Adrenal gland (tissue), 12 donors: ENCODE measurements around the gene MARCHF10. TPM values are rescaled to one million over a fixed set of nuclear protein-coding genes. Genes with fewer than 3 reads are reported as not detected.

Source experiments
- DNase-seq, 7 donors: peaks; one replicate each; pipeline ENCODE4 v3.0.0-alpha.2; 2019 to 2020
- H3K27ac ChIP-seq, 5 donors: fragments of 200-600 bp; sonication (generic) in 4 of 5; 1 replicate in 3 of 5; 2 replicates in 2 of 5; pipeline versions ENCODE4 v1.5.1 to v1.8.0; 2016 to 2020; ENCODE audit warnings: mild to moderate bottlenecking in 1 of 5
- H3K27me3 ChIP-seq: fragments of 200-600 bp; 2 replicates; pipeline ENCODE4 v1.8.0; 2021
- H3K36me3 ChIP-seq, 2 donors: fragments of 200-600 bp; replicated peaks in 1 of 2; 1 replicate in 1 of 2; 2 replicates in 1 of 2; pipeline versions ENCODE4 v1.5.1 to v1.8.0; 2018 to 2022
- H3K4me1 ChIP-seq, 2 donors: fragments of 200-600 bp; replicated peaks in 1 of 2; 1 replicate in 1 of 2; 2 replicates in 1 of 2; pipeline versions ENCODE4 v1.5.1 to v1.8.0; 2018 to 2021
- H3K4me3 ChIP-seq, 4 donors: fragments of 200-600 bp; sonication (generic) in 3 of 4; one replicate each; pipeline ENCODE4 v1.5.1; 2016 to 2018
- H3K9me3 ChIP-seq, 3 donors: fragments of 200-600 bp; sonication (generic) in 1 of 3; replicated peaks in 1 of 3; 1 replicate in 2 of 3; 2 replicates in 1 of 3; pipeline versions ENCODE4 v1.5.1 to v1.8.0; 2016 to 2021
- POLR2A ChIP-seq, 2 donors: fragments of 450-650 bp; IDR thresholded peaks; one replicate each; pipeline ENCODE4 v1.6.1; 2017; ENCODE audit warnings: antibody characterized with exemption in 2 of 2, mild to moderate bottlenecking in 2 of 2, moderate library complexity in 1 of 2
- WGBS, 4 donors: extraction: QIAGEN DNeasy Blood & Tissue Kit in 2 of 4; methylation state at CpG; one replicate each; pipeline versions ENCODE4 v1.1.5 to v1.1.7; 2013 to 2017; 5-methylcytosine and 5-hydroxymethylcytosine counted together
- intact Hi-C, 2 donors: fragments of 100-400 bp; cut with DNase I; formaldehyde crosslinking; loops; one replicate each; pipeline versions ENCODE4 v1.14.1 to v1.15.0; 2022 to 2023
- polyA plus RNA-seq, 3 donors: library from polyadenylated mRNA; stranded (reverse); fragments of 200-250 nt in 2 of 3; fragments of 350-450 nt in 1 of 3; fragmentation: Illumina TruSeq in 1 of 3; extraction: RNeasy Lipid Tissue Mini Kit (QIAGEN cat#74804) in 1 of 3; gene quantifications; one replicate each; pipeline ENCODE4 v1.2.3, GENCODE V29; 2013 to 2014
- total RNA-seq, 9 donors: library from RNA; depleted of rRNA in 4 of 9; stranded (reverse); fragments of >200 nt in 4 of 9; fragments of 120-200 nt in 1 of 9; fragmentation: NEBNext Ultra II Directional in 1 of 9; extraction: Animal tissue kit (Norgen Biotek cat#: 25700) in 1 of 9; gene quantifications; one replicate each; pipeline versions ENCODE4 v1.1.0 to v1.2.4, GENCODE V29; 2013 to 2023
- TF ChIP-seq, protein P1 (sequence below), 6 experiments: fragments of 450-650 bp in 4 of 6; fragments of 200-600 bp in 2 of 6; sonication (generic) in 1 of 6; IDR thresholded peaks; 1 replicate in 5 of 6; 2 replicates in 1 of 6; pipeline versions ENCODE4 v1.5.1 to v1.8.0; 2016 to 2021; ENCODE audit warnings: antibody characterized with exemption in 6 of 6, mild to moderate bottlenecking in 2 of 6, moderate library complexity in 1 of 6
- donor health status: healthy with polysubstance abuse.
- donor health status: Bipolar disorder and iron deficiency.
- donor health status: DM: yes; HTN: yes; CAD: no.
- donor health status: DM: no; HTN: no; CAD: no.
- donor health status: DM: no; HTN: no; CAD: no.
- donor health status: DM: yes; HTN: yes; CAD: no.

MARCHF10 gene
- total and polyA plus RNA-seq, 12 donors = 0.31 to 0.64 (median 0.43) TPM; not detected in 8

- H3K9me3 ChIP-seq = no peaks in the 10 kb centered on the region
- H3K4me1 ChIP-seq = no peaks in the 10 kb centered on the region
- no peaks in the 10 kb centered on the region for H3K36me3 ChIP-seq
- DNase-seq = no peak
- no peaks in the 10 kb centered on the region for H3K27me3 ChIP-seq
- H3K27ac ChIP-seq = no peak overlapping the region
- no peak for TF ChIP-seq POLR2A (IDR thresholded peaks at IDR 0.05)
- TF ChIP-seq, protein P1, sequence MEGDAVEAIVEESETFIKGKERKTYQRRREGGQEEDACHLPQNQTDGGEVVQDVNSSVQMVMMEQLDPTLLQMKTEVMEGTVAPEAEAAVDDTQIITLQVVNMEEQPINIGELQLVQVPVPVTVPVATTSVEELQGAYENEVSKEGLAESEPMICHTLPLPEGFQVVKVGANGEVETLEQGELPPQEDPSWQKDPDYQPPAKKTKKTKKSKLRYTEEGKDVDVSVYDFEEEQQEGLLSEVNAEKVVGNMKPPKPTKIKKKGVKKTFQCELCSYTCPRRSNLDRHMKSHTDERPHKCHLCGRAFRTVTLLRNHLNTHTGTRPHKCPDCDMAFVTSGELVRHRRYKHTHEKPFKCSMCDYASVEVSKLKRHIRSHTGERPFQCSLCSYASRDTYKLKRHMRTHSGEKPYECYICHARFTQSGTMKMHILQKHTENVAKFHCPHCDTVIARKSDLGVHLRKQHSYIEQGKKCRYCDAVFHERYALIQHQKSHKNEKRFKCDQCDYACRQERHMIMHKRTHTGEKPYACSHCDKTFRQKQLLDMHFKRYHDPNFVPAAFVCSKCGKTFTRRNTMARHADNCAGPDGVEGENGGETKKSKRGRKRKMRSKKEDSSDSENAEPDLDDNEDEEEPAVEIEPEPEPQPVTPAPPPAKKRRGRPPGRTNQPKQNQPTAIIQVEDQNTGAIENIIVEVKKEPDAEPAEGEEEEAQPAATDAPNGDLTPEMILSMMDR (IDR thresholded peaks at IDR 0.05) = no peak
- intact Hi-C loops = no loop called here
- WGBS, 4 donors = 88 to 94% (median 93%) methylated on average over 19 to 40 of the region's 40 CpGs
- H3K4me3 ChIP-seq = no peak overlapping the region
Observed at GRCh38 chr17:62666801-62667591, 141.1 kb downstream of the MARCHF10 start.

GRCh38 chr17:62666061-62666800, 141.9 kb downstream of the MARCHF10 start:
- Histone ChIP-seq H3K27ac (no peak overlapping the region), H3K4me3 (no peak overlapping the region), H3K36me3 (no peaks in the 10 kb centered on the region), H3K4me1 (no peaks in the 10 kb centered on the region), H3K27me3 (no peaks in the 10 kb centered on the region), H3K9me3 (no peaks in the 10 kb centered on the region)
- DNase-seq = no peak
- TF ChIP-seq, protein P1 (IDR thresholded peaks at IDR 0.05) = no peak
- TF ChIP-seq POLR2A (IDR thresholded peaks at IDR 0.05) = no peak
- 77 to 88% (median 86%) methylated on average over 12 to 30 of the region's 30 CpGs for WGBS, 4 donors
- intact Hi-C loops = no loop called here

DNA sequence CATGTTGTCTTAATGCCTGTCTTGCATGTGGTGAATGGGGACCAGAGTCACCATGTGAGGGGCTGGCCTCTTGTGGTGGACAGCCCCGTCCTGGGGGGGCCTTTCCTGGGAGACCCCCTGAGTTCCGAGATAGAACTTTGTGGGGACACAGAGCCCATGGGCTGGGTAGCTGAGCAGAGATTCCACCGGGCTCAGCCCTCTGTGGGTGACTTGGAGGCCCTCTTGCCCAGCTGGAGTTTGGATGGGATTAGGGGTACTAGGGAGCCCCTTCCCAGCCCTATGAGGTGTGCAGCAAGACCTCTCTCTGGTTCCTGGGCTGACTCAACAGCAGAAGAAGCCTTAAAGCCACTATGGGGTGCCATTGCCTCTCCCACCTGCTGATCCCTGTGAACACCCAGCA, 142.5 kb downstream of the MARCHF10 start:
- TF ChIP-seq, protein P1 (IDR thresholded peaks at IDR 0.05) = no peak
- TF ChIP-seq POLR2A (IDR thresholded peaks at IDR 0.05) = no peak
- Histone ChIP-seq H3K36me3 (no peaks in the 10 kb centered on the region), H3K27me3 (no peaks in the 10 kb centered on the region), H3K27ac (no peak overlapping the region), H3K4me3 (no peak overlapping the region), H3K9me3 (no peaks in the 10 kb centered on the region), H3K4me1 (no peaks in the 10 kb centered on the region)
- DNase-seq = no peak
- intact Hi-C loops = no loop called here
- 88 to 94% (median 93%) methylated on average over 2 to 3 of the region's 3 CpGs for WGBS, 4 donors

DNA sequence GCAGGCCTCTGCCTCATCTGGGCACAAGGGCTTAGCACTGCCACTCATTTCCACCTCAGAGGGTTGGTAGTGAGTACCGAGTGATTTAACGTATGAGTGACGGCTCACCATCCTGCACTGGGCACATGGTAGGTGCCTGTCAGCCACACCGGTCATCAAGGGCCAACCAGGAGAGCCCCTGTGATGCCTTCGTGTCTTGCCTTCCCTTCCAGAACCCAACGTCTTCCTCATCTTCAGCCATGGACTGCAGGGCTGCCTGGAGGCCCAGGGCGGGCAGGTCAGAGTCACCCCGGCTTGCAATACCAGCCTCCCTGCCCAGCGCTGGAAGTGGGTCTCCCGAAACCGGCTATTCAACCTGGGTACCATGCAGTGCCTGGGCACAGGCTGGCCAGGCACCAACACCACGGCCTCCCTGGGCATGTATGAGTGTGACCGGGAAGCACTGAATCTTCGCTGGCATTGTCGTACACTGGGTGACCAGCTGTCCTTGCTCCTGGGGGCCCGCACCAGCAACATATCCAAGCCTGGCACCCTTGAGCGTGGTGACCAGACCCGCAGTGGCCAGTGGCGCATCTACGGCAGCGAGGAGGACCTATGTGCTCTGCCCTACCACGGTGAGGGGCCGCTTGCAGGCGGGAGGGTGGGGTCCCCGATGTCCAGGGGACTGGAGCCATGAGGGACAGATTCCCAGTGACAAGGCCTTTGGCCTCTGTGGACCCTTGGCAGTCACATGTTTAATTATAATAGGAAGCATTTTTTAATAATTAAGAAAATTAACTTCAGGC, 143.6 kb downstream of the MARCHF10 start:
- no peak for DNase-seq

More for the DNA sequence above, 143.6 kb downstream of the MARCHF10 start:
- WGBS, 4 donors = 88 to 95% (median 92%) methylated on average over 13 to 25 of the region's 25 CpGs
- no peak overlapping the region for H3K4me3 ChIP-seq
- TF ChIP-seq POLR2A (IDR thresholded peaks at IDR 0.05) = no peak
- TF ChIP-seq, protein P1 (IDR thresholded peaks at IDR 0.05) = no peak
- no peaks in the 10 kb centered on the region for H3K4me1 ChIP-seq
- no peaks in the 10 kb centered on the region for H3K36me3 ChIP-seq
- no peaks in the 10 kb centered on the region for H3K27me3 ChIP-seq
- H3K27ac ChIP-seq = no peak overlapping the region
- H3K9me3 ChIP-seq = no peaks in the 10 kb centered on the region
- intact Hi-C loops = no loop called here
